Measurements from ENCODE around the gene ATP13A1. TPM values are rescaled to one million over a fixed set of nuclear protein-coding genes. Genes with fewer than 3 reads are reported as not detected.
"Not testable (repeated sequence)": the region's sequence is repeated elsewhere in the genome, so short reads cannot be mapped to it uniquely, and the experiment has no call there.

The ATP13A1 gene
- total RNA-seq, 2 experiments from 2014 or later = 48.7 to 55.1 TPM

GRCh38 chr19:19686119-19686518 is 22.6 kb upstream of the ATP13A1 start:
- H3K27ac Mint-ChIP-seq; CTCF ChIA-PET; DNase-seq; H3K4me3 Mint-ChIP-seq; H3K27me3 Mint-ChIP-seq (ENCODE audit: low read depth); H3K4me1 Mint-ChIP-seq (ENCODE audit: low read depth): not testable (repeated sequence)
- intact Hi-C loops (cut with micrococcal nuclease) = loop anchor here (5.0 kb wide), 1 partner anchor 126 kb away; no protein-coding TSS in a partner anchor
- peaks cover 49% of the 10 kb centered on the region for H3K36me3 Mint-ChIP-seq (ENCODE audit: low read depth)
- H3K9me3 Mint-ChIP-seq = peaks cover 45% of the 10 kb centered on the region

GRCh38 chr19:19679176-19680073 is 15.9 kb upstream of the ATP13A1 start:
- peaks cover 74% of the 10 kb centered on the region for H3K9me3 Mint-ChIP-seq
- H3K27ac Mint-ChIP-seq = no peak overlapping the region
- CTCF ChIA-PET = interaction anchor here (0.8 kb wide), 1 partner anchor 10 kb away, joined by 3 read pairs; no protein-coding TSS in a partner anchor
- DNase-seq = no peak
- intact Hi-C loops (cut with micrococcal nuclease) = no loop called here
- no peak overlapping the region for H3K4me3 Mint-ChIP-seq
- no peaks in the 10 kb centered on the region for H3K27me3 Mint-ChIP-seq (ENCODE audit: low read depth)
- H3K4me1 Mint-ChIP-seq (ENCODE audit: low read depth) = peaks cover 8% of the 10 kb centered on the region
- H3K36me3 Mint-ChIP-seq (ENCODE audit: low read depth) = peaks cover 93% of the 10 kb centered on the region

DNA sequence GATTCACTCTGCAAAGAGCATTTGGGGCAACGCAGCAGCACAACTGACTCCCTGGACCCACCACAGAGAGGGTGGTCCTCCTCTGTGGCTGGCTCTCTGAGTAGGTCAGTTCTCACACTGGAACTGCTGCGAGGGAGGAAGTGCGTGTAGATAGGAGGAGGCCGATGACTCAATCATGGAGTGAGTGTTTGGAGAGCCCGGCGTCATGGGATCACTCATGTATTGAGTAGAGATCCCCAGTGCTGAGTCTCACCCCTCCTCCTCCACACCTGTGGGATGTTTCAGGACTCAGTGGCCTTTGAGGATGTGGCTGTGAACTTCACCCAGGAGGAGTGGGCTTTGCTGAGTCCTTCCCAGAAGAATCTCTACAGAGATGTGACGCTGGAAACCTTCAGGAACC is 14.1 kb upstream of the ATP13A1 start:
- H3K4me1 Mint-ChIP-seq (ENCODE audit: low read depth) = peaks cover 13% of the 10 kb centered on the region
- no peak for DNase-seq
- intact Hi-C loops (cut with micrococcal nuclease) = no loop called here
- no peak overlapping the region for H3K27ac Mint-ChIP-seq
- CTCF ChIA-PET = no interaction called here
- peaks cover 69% of the 10 kb centered on the region for H3K9me3 Mint-ChIP-seq
- peaks cover 93% of the 10 kb centered on the region for H3K36me3 Mint-ChIP-seq (ENCODE audit: low read depth)
- H3K4me3 Mint-ChIP-seq = no peak overlapping the region
- H3K27me3 Mint-ChIP-seq (ENCODE audit: low read depth) = no peaks in the 10 kb centered on the region

DNA sequence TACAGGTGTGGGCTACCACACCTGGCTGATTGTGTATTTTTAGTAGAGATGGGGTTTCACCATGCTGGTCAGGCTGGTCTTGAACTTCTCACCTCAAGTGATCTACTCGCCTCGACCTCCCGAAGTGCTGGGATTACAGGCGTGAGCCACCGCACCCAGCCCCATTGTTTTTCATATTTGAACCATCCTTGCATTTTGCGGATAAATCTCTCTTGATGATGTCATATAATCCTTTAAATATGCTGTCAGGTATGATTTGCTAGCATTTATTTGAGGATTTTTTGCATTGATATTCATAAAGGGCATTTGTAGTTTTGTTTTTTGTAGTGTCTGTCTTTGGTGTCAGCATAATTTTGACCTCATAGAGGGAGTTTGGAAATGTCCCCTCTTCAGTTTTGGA is 10.8 kb upstream of the ATP13A1 start:
- CTCF ChIA-PET = no interaction called here
- intact Hi-C loops (cut with micrococcal nuclease) = no loop called here
- peaks cover 56% of the 10 kb centered on the region for H3K9me3 Mint-ChIP-seq
- H3K27ac Mint-ChIP-seq = no peak overlapping the region
- H3K4me3 Mint-ChIP-seq = no peak overlapping the region
- H3K27me3 Mint-ChIP-seq (ENCODE audit: low read depth) = no peaks in the 10 kb centered on the region
- peaks cover 34% of the 10 kb centered on the region for H3K4me1 Mint-ChIP-seq (ENCODE audit: low read depth)
- peaks cover 92% of the 10 kb centered on the region for H3K36me3 Mint-ChIP-seq (ENCODE audit: low read depth)
- no peak for DNase-seq

- Mint-ChIP-seq H3K27ac (peak overlapping the region; percentile 30), H3K4me3 (no peak overlapping the region), H3K4me1 (ENCODE audit: low read depth) (peaks cover 41% of the 10 kb centered on the region), H3K27me3 (ENCODE audit: low read depth) (no peaks in the 10 kb centered on the region), H3K36me3 (ENCODE audit: low read depth) (peaks cover 77% of the 10 kb centered on the region), H3K9me3 (peaks cover 41% of the 10 kb centered on the region)
- intact Hi-C loops (cut with micrococcal nuclease) = no loop called here
- DNase-seq = no peak
- CTCF ChIA-PET = no interaction called here
Observed at GRCh38 chr19:19672816-19673215, 9.3 kb upstream of the ATP13A1 start.

DNA sequence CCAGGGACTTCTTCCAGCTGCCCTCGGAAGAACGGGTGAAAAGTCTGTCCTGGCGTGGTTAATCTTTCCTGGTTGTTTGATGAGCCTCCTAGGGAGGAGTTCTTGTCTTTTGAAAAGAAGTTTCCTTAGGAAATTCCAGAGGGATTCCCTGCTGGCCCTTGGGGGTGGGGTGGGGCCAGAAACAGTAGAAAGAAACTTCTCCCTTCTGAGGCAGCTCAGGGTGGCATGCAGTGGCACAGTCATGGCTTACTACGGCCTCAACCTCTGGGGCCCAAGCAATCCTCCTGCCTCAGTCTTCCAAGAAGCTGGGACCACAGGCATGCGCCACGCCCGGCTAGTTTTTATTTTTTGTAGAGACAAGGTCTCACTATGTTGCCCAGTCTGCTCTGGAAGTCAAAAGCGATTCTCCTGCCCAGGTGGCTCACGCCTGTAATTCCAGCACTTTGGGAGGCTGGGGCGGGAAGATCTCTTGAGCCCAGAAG is 6.6 kb upstream of the ATP13A1 start:
- intact Hi-C loops (cut with micrococcal nuclease) = no loop called here
- Mint-ChIP-seq H3K4me3 (peak overlapping the region; percentile 80), H3K9me3 (peaks cover 20% of the 10 kb centered on the region), H3K27me3 (ENCODE audit: low read depth) (no peaks in the 10 kb centered on the region), H3K4me1 (ENCODE audit: low read depth) (peaks cover 43% of the 10 kb centered on the region), H3K36me3 (ENCODE audit: low read depth) (peaks cover 50% of the 10 kb centered on the region), H3K27ac (peak overlapping the region; percentile 93)
- CTCF ChIA-PET = interaction anchor here (0.9 kb wide), 1 partner anchor 8 kb away, joined by 3 read pairs; no protein-coding TSS in a partner anchor
- no peak for DNase-seq

DNA sequence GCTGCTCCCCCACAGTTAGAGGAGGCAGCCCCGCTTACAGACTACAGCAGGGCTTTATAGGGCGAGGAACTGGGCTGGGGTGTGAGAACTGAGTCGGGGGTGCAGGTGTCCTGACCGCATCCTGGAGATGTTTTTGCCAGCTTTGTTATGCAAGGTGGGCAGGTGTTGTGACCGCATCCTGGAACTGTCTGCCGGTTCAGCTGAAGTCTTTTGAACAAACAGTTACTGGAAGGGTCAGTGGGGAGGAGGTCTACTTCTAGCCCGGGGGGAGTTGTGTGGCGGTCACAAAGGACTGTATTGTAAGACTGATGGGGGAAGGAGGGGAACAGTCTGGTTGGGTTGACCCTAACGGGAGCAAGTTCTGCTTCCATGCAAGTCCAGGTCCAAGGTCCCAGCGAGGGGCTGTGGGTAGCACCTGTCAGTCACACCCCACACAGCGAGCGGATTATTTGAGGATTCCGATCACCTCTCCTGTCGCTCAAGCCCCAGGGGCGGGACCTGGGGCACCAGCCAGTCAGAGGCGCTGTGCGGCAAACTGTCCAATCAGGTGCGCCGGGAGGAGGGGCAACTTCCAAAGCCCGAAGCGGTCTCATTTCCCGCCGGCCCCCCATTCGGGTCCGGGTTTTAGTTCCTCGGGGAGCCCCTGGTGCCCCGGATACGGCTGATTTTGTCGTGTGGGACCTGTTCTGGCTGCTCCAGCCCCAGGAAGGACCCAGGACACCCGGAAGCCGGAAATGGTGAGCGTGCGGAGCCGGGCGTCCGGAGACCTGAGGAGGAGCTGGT is 4.9 kb upstream of the ATP13A1 start, which contains the start of gene ZNF101:
ZNF101 (plus strand) TSS at position 610 of the 783 bp plus-strand sequence; CDS start at position 735, 125 bp downstream.
- Mint-ChIP-seq H3K4me1 (ENCODE audit: low read depth) (peaks cover 36% of the 10 kb centered on the region), H3K36me3 (ENCODE audit: low read depth) (peaks cover 34% of the 10 kb centered on the region), H3K4me3 (peak within 1 kb of the TSS; percentile 80), H3K27me3 (ENCODE audit: low read depth) (no peaks in the 10 kb centered on the region), H3K9me3 (peaks cover 14% of the 10 kb centered on the region), H3K27ac (peak within 1 kb of the TSS; percentile 93)
- CTCF ChIA-PET = interaction anchor here (0.6 to 0.7 kb wide), 2 partner anchors 139 to 1028 kb away, joined by 3 to 4 read pairs; no protein-coding TSS in a partner anchor
- intact Hi-C loops (cut with micrococcal nuclease) = loop anchor here (1.0 to 10.0 kb wide), 14 partner anchors 65 to 499 kb away; partner anchors contain the start of genes BORCS8, RFXANK, ZNF14 and ZNF253
- DNase-seq = peak; percentile 98

DNA sequence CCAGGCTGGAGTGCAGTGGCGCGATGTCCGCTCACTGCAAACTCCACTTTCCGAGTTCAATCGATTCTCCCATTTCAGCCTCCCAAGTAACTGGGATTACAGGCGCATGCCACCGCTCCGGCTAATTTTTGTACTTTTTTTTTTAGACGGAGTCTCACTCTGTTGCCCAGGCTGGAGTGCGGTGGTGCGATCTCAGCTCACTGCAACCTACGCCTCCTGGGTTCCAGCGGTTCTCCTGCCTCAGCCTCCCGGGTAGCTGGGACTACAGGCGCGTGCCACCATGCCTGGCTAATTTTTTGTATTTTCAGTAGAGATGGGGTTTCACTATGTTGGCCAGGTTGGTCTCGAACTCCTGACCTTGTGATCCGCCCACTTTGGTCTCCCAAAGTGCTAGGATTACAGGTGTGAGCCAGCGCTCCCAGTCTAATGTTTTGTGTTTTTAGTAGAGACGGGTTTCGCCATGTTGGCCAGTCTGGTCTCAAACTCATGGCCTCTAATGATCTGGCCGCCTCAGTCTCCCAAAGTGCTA is 2.0 kb upstream of the ATP13A1 start:
- peaks cover 24% of the 10 kb centered on the region for H3K36me3 Mint-ChIP-seq (ENCODE audit: low read depth)
- intact Hi-C loops (cut with micrococcal nuclease) = loop anchor here (5.0 to 10.0 kb wide), 4 partner anchors 132 to 502 kb away; partner anchors contain the start of genes ZNF486 and ZNF682
- CTCF ChIA-PET; H3K27me3 Mint-ChIP-seq (ENCODE audit: low read depth); H3K4me3 Mint-ChIP-seq; H3K27ac Mint-ChIP-seq; H3K9me3 Mint-ChIP-seq: not testable (repeated sequence)
- DNase-seq = peak; percentile 2
- H3K4me1 Mint-ChIP-seq (ENCODE audit: low read depth) = peaks cover 43% of the 10 kb centered on the region

GRCh38 chr19:19662871-19663255 is 613 bp downstream of the ATP13A1 start:
- H3K27ac Mint-ChIP-seq = peak overlapping the region; percentile 88
- peaks cover 28% of the 10 kb centered on the region for H3K4me1 Mint-ChIP-seq (ENCODE audit: low read depth)
- no peak for DNase-seq
- CTCF ChIA-PET = interaction anchor here (0.9 to 1.8 kb wide), 4 partner anchors 130 to 268 kb away, joined by 3 to 5 read pairs (median 4); no protein-coding TSS in a partner anchor
- intact Hi-C loops (cut with micrococcal nuclease) = loop anchor here (1.0 to 10.0 kb wide), 8 partner anchors 20 to 372 kb away; partner anchors contain the start of genes GMIP, PBX4, ZNF14 and ZNF682
- H3K27me3 Mint-ChIP-seq (ENCODE audit: low read depth) = no peaks in the 10 kb centered on the region
- peaks cover 25% of the 10 kb centered on the region for H3K36me3 Mint-ChIP-seq (ENCODE audit: low read depth)
- H3K4me3 Mint-ChIP-seq = peak overlapping the region; percentile 86
- no peaks in the 10 kb centered on the region for H3K9me3 Mint-ChIP-seq

- intact Hi-C loops (cut with micrococcal nuclease) = loop anchor here (1.0 to 10.0 kb wide), 3 partner anchors 35 to 372 kb away; partner anchors contain the start of gene ZNF682
- H3K27me3 Mint-ChIP-seq (ENCODE audit: low read depth) = no peaks in the 10 kb centered on the region
- H3K4me1 Mint-ChIP-seq (ENCODE audit: low read depth) = peaks cover 24% of the 10 kb centered on the region
- CTCF ChIA-PET = interaction anchor here (0.9 to 1.8 kb wide), 5 partner anchors 18 to 268 kb away, joined by 3 to 5 read pairs (median 5); partner anchors contain the start of gene GMIP
- peak overlapping the region; percentile 86 for H3K4me3 Mint-ChIP-seq
- H3K27ac Mint-ChIP-seq = peak overlapping the region; percentile 88
- DNase-seq = no peak
- H3K36me3 Mint-ChIP-seq (ENCODE audit: low read depth) = peaks cover 28% of the 10 kb centered on the region
- no peaks in the 10 kb centered on the region for H3K9me3 Mint-ChIP-seq
Observed at GRCh38 chr19:19662344-19662743, 1.1 kb downstream of the ATP13A1 start.

- H3K4me3 Mint-ChIP-seq = peak overlapping the region; percentile 86
- H3K27me3 Mint-ChIP-seq (ENCODE audit: low read depth) = no peaks in the 10 kb centered on the region
- peak overlapping the region; percentile 88 for H3K27ac Mint-ChIP-seq
- H3K36me3 Mint-ChIP-seq (ENCODE audit: low read depth) = peaks cover 30% of the 10 kb centered on the region
- peaks cover 22% of the 10 kb centered on the region for H3K4me1 Mint-ChIP-seq (ENCODE audit: low read depth)
- intact Hi-C loops (cut with micrococcal nuclease) = loop anchor here (1.0 to 10.0 kb wide), 3 partner anchors 34 to 373 kb away; partner anchors contain the start of gene ZNF682
- no peaks in the 10 kb centered on the region for H3K9me3 Mint-ChIP-seq
- peak; percentile 69 for DNase-seq
- CTCF ChIA-PET = interaction anchor here (0.9 to 1.8 kb wide), 5 partner anchors 18 to 269 kb away, joined by 3 to 5 read pairs (median 5); partner anchors contain the start of gene GMIP
Observed at GRCh38 chr19:19661675-19662251, 1.7 kb downstream of the ATP13A1 start.
